Hematopoietic multipotent progenitor cell treated with erythropoietin and hydrocortisone succinate and interleukin-3 and kit ligand, for 17 days (in vitro differentiated cells): ENCODE measurements around the gene GPR4.
"Not testable (repeated sequence)": the region's sequence is repeated elsewhere in the genome, so short reads cannot be mapped to it uniquely, and the experiment has no call there.

Experiments
- DNase-seq: peaks from one replicate; pipeline ENCODE4 v3.0.0-alpha.2; 2015; ENCODE audit warnings: low spot score

The GPR4 gene

GRCh38 chr19:45601524-45602374 is at the start of gene GPR4:
TSS of gene GPR4 (minus strand) at chr19:45602212. CDS start at chr19:45591866, 10,346 bp downstream.
- DNase-seq = no peak

DNA sequence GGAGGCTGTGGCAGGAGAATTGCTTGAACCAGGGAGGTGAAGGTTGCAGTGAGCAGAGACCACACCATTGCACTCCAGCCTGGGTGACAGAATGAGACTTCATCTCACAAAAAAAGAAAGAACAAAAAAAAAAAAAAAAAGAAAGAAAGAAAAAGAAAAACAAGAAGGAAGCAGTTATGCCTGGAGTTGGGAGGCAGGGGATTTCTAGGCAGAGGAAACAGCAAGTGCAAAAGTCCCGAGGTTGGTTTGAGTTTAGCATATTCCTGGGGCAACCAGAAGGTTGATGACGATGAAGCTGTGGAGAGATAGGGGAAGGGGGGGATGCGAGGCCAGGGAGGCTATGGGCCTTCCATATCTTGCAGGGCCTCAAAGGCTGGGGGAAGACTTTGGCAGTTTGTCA is 48.7 kb upstream of the GPR4 start:
- no peak for DNase-seq

DNA sequence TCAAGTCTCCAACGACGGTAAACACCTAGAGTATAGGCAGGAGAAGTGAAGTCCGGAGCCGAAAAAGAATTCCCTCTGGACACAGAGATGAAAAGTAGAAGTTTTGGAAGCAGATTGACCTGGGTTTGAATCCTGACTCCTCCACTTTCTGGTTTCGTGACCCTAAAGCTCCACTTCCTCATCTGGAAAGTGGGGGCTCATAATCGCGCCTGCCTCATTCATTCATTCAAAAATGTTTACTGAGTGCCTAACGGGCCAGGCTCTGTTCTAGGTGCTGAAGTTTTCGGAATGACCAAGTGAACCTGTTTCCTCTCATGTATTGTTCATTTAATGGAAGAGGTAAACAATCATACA is 44.3 kb upstream of the GPR4 start:
- no peak for DNase-seq

GRCh38 chr19:45645631-45646344 is 43.8 kb upstream of the GPR4 start:
- no peak for DNase-seq

DNA sequence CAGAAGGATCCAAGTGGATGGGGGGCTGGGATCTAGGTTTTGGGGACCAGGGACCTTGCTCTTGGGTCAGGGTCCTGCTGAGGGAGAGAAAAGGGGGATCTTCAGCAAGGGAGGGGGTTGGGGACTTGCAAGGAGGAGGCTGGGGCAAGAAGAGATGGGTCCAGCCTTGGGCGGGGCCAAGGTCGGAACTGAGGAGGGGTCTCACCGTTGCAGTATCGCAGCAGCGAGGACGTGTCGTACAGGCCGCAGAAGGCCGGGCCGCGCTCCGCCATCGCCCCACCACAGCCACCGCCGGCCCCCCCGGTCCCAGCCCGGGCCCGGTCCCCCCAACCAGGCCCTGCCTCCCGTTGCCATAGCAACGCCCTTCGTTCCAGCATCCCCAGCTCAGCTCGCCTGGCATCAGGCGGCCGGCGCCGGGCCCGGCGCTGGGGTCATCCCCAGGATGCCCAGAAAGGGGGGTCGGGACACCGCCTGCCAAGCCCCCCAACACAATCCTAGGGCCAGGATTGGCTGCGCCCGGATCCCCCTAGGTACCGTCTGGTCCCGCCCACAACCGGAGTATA is 43.1 kb upstream of the GPR4 start:
- DNase-seq = no peak

DNA sequence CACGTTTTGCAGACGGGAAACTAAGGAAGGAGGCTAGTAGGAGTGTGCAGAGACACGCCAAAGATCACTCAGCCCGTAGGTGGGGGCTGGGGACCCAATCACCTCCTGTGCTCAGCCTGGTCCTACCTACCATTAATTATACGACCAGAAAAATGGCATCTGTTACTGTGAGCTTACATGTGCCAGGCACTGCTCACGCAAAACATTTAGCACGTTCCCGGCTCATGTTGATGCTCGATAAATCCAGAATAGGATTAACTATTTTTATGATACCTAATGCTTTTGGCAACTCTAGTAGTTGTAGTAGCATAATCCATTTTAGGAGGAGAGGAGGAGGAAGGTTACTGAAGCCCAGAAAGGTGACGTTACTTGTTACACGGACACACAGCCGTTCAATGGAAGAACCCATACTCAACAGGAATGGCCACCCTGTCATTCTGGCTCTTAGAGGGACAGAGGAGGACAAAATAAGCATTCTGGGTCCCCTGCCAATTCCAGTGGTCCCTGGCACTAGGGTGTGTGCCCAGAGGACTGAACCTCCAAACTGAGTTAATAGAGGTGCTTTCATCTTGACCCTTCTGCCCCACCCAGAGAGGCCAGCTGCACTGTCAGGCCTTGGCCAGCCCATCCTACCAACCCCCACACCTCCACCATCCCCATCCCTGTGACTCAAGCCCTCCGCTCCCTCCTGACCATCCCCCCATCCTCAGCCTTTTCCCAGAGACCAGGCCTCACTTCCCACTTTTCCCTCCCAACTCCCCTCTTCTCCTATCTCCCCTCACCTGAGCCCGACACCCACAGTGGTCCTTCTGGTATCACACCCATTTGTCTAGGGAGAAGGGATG is 42.1 kb upstream of the GPR4 start:
- DNase-seq = no peak

GRCh38 chr19:45643024-45643926 is 41.3 kb upstream of the GPR4 start:
- DNase-seq = peak; percentile 80

DNA sequence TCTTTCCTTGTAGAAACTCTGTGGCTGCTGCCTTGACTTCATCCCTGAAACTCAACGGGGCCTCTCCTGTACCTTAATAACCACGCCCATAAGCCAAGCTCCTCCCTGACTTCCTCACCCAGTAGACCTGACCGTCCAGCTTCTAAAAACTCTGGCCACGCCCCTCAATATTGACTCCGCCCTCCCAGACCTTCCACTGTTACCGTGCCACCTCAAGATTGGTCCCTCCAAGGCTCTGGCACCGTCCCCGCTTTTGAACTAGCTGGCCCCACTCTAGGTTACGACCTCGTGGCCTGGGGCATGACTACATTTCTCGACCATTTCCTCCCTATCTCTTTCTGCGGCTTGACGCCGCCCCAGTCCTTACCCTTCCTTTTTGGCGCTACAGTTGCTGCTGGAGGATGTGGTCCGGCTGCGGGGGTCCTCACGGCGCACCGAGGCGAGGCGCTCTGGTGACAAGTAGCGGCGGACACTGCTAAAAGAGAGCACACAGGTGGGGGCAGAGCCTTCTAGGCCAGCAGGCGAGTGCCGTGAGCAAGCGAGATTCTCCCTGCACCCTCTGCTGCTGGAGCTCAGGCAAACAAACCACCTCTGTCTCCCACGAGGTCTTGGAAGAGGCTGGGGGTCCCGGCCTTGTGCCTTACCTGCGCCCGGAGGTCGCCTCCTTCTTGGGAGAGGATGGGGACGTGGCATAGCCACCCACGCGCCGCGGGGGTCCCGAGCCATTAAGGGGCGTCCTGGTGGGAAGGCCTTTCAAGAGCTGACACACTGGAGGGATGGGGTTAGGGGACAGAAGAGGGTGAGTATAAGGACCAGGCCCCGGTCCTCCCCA is 39.5 kb upstream of the GPR4 start:
- DNase-seq = peak; percentile 88

DNA sequence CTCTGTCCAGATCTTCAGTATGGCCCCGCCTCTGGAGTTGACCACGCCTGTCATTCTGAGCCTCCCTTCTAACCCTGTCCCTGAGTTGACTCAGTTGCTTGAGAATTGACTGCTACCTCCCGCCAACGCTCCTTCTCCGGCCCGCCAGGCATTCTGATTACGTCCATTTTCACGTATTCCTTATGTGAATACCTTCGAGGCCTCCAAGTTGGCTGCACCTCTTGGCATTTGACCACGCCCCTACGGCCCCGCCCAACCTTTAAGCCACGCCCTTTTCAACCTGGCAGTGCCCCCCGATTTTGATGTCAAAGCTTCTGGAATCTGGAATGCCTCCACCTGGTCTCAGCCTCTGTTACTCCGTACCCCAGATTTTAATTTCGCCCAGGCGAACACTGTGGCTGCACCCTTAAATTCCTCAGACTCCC is 38.8 kb upstream of the GPR4 start:
- DNase-seq = no peak

DNA sequence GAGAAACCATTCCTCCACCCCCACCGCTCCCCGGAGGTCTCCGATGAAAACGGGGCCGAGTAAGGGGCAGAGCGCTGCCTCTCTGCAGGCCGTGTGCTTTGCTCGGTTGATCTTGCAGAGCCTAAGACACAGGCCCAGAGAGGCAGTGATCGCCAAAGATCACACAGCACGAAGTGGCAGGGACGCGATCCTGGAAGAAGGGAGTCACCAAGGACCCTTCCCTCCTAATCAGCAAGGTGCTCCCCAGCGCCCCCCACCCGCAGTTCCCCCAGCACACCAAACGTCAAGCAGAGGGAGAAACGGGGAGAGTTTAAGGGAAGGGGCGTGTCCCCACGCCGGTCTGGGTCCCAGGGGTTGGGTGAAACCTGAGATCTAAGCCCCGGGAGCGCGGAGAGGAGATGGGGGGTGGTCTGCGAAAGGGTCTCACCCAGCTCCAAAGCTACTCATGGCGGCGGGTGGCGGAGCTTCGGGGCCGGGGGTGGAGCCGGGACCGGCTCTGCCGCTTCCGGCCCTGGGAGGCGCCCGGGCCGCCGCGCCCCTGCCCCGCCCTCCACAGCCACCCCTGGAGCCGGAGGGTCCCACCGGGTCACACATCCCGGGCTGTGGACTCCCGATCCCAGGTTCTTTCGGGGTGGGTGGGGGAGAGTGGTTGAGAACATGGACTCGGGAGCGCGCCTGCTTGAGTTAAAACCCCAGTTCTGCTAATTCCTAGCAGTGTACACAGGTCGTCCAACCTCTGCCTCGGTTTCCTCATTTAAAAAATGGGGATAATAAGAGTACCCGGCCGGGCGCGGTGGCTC is 37.1 kb upstream of the GPR4 start, which contains the start of gene EML2:
Gene EML2, minus strand, starts transcription at position 468 of the 800 bp plus-strand sequence. Its CDS starts 21 bp downstream, at position 447.
- peak; percentile 20 for DNase-seq

DNA sequence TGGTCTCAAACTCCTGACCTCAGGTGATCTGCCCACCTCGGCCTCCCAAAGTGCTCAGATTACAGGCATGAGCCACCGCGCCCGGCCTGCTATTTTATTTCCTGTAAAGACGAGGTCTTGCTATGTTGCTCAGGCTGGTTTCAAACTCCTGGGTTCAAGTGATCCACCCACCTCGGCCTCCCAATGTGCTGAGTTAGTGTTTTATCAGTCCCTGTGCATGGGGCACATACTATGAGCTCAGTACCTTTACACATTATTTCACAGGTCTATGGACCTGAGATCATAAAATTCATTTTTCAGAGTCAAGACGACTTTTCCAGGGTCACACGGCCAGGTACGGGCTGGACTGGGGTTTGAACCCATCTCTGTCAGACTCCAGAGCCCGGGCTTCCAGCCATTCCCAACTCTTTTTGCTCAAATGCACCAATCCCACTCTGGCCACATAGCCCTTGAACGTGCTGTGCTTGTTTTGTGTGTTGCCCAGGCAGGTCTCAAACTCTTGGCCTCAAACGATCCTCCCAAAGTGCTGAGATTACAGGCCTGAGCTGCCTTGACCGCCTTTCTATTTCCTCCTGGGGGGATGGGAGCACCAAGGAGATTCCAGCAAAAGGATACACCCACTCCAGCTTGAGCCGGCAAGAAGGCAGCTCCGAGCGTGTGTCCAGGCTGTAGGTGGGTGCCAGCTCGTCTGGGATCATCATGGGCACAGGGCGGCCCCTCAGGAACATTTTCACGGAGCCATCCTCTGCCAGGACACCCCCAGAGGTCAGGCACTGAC is 36.1 kb upstream of the GPR4 start:
- DNase-seq = no peak

GRCh38 chr19:45636902-45637301 is 34.9 kb upstream of the GPR4 start:
- DNase-seq = no peak

DNA sequence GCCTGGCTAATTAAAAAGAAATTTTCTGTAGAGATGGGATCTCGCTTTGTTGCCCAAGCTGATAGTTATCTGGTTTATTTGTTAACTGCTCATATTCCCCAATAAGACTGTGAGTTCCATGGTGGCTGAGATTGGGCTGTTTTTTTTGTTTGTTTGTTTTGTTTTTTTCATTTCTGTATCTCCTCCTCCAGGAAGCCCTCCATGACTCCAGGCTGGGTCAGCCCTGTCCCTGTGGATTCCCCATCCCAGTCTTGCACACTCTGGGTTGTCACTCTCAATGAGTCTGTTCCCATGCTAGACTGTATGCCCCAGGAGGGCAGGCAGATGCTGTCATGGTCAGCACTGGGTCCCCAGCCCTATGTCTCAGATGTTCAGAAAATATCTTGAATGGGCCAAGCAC is 34.3 kb upstream of the GPR4 start:
- DNase-seq = no peak

- peak; percentile 61 for DNase-seq
Observed at GRCh38 chr19:45632468-45633196, 30.6 kb upstream of the GPR4 start.

DNA sequence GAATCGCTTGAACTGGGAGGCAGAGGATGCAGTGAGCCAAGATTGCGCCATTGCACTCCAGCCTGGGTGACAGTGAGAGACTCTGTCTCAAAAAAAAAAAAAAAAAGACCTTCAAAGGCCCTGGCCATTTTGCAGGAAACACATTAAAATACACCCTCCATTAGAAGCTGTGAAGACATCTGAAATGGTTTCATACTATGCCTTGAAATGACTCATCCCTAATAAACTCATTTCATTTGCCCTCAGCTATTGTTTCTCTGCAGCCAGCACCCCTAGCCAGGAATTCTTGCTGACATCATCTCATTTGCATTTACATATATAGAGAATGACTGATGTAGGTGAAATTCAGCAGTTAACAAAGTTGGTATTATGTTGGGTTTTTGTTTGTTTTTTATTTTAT is 28.5 kb upstream of the GPR4 start:
- DNase-seq = no peak

DNA sequence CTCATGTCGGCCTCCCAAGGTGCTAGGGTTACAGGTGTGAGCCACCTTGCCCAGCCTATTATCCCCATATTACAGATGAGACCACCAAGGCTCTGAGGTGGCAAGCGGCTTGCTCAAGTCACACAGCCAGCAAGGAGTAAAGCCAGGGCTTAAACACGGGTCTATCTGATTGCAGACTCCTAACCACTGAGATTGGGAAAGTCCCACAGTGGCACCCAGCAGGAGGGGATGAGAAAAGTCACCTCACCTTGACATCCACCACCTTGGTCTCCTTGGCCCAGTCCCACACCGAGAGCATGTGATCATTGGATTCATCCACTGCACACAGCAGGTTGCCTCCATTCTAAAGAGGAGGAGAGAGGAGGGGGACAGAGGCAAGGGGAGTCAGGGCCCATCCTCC is 27.7 kb upstream of the GPR4 start:
- DNase-seq = no peak

DNA sequence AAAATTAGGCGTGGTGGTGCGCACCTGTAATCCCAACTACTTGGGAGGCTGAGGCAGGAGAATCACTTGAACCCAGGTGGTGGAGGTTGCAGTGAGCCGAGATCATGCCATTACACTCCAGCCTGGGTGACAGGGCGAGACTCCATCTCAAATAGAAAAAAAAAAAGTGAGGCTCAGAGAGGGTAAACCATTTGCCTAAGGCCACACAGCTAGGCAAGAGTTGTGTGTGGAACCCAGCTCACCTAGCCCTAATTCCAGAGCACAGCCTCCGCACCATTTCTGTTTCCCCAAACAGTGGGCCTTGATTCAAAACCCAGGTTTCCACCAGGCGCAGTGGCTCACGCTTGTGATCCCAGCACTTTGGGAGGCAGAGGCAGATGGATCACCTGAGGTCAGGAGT is 26.2 kb upstream of the GPR4 start:
- not testable (repeated sequence) for DNase-seq

DNA sequence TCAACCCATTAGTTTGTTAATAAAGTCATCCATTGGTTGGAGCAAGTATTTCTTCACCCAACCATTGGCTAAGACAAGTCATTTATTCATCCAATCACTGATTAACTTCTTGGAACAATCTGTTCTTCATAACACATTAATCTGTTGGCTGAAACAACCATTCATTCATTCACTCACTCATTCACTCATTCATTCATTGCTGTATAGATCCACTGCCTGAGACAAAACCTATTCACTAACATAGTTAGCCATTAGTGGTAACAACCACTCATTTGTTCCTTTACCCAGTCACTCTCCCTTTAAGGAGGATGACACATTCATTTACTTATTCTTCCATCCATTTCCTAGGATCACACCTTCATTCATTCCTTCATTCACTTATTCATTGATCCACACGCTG is 22.0 kb upstream of the GPR4 start:
- DNase-seq = no peak
